Spleen (tissue), 7 donors: Measurements from ENCODE around the gene DNAJB2.

ENCODE experiments used
- CTCF ChIP-seq, 11 experiments: fragments of 200-600 bp in 7 of 11; fragments of 450-650 bp in 4 of 11; sonication (generic) in 4 of 11; IDR thresholded peaks in 8 of 11; conservative IDR thresholded peaks in 3 of 11; 1 replicate in 7 of 11; 2 replicates in 4 of 11; pipeline versions ENCODE4 v1.4.0 to v1.8.0; 2016 to 2021; ENCODE audit warnings: antibody characterized with exemption in 11 of 11, inconsistent platforms in 4 of 11, mild to moderate bottlenecking in 1 of 11
- POLR2AphosphoS5 ChIP-seq, 3 donors: sonication (generic); formaldehyde crosslinking; IDR thresholded peaks; one replicate each; pipeline ENCODE4 v1.5.1; 2017; ENCODE audit warnings: antibody characterized with exemption in 3 of 3
- donor health status: DM: no; HTN: no; CAD: no; lungs with moderate emphysema.
- donor health status: DM: no; HTN: no; CAD: no.
- donor health status: DM: no; HTN: no; CAD: no.

- no peak for TF ChIP-seq CTCF (IDR thresholded peaks at IDR 0.05 in 8 of 11, conservative IDR thresholded peaks at IDR 0.05 in 3 of 11)
- TF ChIP-seq POLR2AphosphoS5 (IDR thresholded peaks at IDR 0.05) = no peak
Measured at GRCh38 chr2:219314804-219315468, 35.8 kb downstream of the DNAJB2 start.
